DMS79 (cell line): ENCODE data around the gene TBX15.

Experiments
- DNase-seq: peaks from one replicate; lab custom pipeline; 2025; lab: John Stamatoyannopoulos, UW

Gene TBX15

GRCh38 chr1:118988186-118989005 lies at the start of gene TBX15:
Gene TBX15, minus strand, starts transcription at chr1:118988343. Its CDS starts 548 bp downstream, at chr1:118987795.
- no peak for DNase-seq

DNA sequence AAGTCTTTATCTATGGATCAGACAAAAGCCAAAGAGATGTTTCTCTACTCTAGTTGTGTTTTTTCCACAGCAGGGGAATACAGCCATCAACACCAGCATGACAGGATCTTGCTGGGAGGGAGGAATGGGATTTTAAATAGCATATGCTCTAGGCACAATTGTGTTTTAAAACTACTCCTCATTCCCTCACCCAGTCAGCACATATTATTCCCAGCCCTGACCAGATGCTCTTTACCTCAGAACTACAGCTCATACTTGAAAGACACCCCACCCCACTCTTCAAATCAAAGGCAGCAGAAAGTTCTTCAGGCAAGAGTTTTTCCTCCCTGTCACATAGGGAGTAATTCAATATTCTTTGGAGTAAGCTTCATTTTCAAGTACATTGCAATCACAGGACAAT lies 46.2 kb upstream of the TBX15 start:
- DNase-seq, result no peak

GRCh38 chr1:119032986-119033385 lies 44.8 kb upstream of the TBX15 start:
- DNase-seq, result no peak

GRCh38 chr1:119027759-119028158 lies 39.6 kb upstream of the TBX15 start:
- no peak for DNase-seq

DNA sequence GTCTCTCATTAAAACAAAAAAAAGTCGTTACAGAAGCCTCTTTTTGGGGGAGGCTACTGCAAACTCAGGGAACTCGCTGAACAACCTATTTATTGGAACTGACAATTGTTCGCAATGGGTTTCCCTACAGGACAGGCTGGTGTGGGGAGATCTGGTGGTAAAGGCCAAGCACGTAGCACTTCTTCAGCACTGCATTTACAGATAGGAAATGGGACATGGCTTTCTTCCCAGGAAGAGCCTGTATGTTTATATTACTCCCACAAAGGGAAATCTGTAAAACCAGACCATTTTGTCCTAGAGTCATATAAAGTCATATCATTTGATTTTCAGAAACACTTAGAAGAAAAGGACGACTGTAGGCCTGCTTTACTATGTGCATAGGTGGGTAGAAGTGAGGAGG lies 38.8 kb upstream of the TBX15 start:
- no peak for DNase-seq

- DNase-seq, result no peak
These were observed 27.4 kb upstream of the TBX15 start for GRCh38 chr1:119015547-119015946.

DNA sequence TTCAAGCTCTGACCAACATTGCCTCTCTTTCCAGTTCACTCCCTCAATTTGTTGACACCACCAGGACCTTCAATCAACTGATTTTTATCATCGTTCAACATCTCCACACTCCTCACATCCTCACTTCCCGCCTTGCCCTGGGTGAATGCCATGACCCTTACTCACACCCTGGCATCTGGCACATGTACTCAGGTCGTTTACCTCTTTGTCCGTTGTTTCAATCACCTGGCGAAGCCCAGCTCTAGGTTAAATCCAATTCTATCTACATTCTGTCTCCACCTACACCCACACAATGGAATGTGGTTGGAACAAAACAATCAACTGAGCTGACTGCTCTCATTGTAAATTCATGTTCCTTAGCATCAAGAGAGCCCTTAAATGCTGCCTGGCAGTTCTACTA lies 24.2 kb upstream of the TBX15 start:
- no peak for DNase-seq

GRCh38 chr1:119011706-119012105 lies 23.6 kb upstream of the TBX15 start:
- no peak for DNase-seq

DNA sequence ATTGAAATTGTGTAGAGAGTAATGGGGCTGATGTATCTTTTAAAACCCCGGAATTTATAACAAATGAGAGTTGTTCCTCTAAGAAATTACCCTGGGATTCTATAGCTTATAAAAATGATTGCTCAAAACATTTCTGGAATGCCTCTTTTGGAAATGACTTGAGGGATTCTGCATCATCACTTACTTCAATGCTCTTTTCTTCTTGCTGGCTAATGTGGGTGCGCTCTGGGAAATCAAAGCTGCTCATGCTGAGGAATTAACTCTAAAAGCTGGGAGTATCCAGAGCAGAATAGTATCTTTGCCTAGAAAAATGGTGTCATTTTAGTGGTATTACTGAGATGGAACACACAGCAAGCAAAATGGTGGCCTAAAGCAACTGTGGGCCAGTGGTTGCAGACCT lies 23.0 kb upstream of the TBX15 start:
- DNase-seq, result no peak

GRCh38 chr1:119010201-119010600 lies 22.1 kb upstream of the TBX15 start:
- DNase-seq, result no peak

DNA sequence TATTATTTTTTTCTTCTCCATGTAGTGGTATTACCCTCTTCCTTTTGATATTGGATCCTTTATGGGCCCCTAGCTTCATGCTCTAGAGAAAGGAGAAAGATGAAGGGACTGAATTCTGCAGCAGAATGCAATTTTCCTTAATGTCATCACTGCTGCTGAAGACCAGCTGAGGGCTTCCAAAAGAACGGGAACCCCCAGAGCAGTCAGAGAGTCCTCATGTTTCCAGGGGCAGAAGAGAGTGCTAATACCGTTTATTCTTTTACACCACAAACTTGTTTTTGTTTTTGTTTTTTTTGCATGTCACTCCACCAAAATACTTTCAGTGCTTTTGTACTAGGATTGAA lies 21.1 kb upstream of the TBX15 start:
- no peak for DNase-seq

DNA sequence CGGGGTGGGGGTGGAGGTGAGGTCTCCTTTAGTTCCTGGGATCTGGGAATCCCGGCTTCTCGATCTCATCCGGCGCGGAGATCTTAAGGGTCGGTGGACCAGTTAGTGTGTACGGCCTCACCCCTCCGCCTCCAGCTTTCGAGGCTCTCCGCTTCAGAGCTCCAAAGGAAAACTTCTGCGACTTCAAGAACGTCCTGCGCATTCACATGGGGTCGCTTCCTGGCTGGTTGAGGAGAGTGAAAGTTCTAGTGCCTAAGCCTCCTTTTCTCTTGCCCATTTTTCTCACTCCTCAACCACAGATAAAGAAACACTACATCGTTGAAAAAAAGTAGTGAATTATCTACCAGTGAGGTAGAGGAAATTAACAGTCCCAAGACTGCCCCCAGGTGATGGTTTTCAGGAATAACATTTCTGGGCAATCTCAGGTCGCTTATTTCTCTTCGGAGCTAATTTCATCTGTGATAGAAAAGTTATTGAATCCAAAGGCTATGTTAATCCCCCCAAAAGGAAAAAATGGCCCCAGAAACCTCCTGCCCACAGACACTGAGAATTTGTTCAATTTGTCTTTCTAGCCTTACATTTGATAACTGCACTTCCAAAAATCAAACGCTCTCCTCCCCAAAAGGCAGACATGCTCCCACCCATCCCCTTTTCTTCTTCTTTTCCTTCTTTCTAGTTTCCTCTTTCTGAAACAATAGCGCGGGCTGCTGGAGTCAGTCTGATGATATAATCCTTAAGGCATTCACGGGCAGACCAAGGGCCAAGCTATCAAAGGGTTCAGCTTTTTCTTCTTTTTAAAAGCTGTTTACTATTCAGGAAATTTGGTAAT lies 20.6 kb upstream of the TBX15 start:
- DNase-seq, result no peak

DNA sequence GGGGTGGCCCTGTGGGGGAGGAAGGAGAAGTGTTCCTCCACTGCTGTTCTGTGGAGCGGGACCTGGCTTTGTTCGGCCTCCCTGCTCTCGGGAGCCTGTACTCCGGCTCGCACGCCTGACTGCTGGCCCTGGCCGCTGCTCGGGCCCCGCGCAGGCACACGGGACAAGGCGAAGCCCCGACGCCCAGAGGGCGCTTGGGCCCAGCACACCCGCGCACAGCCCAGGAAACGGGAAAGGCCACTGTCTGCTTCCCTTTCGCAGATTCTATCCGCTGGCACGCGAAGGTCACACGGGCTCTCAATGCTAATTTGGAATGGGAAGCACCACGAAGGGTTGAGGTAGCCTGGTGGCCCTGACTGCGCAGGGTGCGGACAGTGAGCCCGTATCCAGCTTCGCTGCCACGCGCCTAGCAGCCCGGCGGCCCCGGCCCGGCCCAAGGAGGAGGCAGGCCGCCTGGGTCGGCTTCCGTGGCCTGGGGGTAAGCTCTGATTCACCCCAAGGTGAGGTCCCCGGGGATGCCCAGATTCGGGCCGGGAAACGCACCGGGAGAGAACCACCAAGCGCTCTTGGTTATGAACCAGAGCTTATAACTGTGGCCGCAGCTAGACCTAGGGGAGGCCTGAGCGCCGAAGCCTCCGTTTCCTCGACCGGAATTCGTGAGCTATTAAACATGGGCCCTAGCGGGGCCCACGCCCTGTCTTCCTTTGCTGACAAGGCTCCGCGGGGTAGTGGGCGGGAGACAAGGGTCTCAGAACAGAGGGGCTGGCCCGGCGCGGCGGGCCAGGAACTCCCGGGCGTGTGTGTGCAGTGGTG lies 19.7 kb upstream of the TBX15 start:
- DNase-seq, result no peak

- DNase-seq, result no peak
These were observed 19.2 kb upstream of the TBX15 start for GRCh38 chr1:119007339-119007669.

- DNase-seq, result no peak
These were observed 18.5 kb upstream of the TBX15 start for GRCh38 chr1:119006406-119007279.

DNA sequence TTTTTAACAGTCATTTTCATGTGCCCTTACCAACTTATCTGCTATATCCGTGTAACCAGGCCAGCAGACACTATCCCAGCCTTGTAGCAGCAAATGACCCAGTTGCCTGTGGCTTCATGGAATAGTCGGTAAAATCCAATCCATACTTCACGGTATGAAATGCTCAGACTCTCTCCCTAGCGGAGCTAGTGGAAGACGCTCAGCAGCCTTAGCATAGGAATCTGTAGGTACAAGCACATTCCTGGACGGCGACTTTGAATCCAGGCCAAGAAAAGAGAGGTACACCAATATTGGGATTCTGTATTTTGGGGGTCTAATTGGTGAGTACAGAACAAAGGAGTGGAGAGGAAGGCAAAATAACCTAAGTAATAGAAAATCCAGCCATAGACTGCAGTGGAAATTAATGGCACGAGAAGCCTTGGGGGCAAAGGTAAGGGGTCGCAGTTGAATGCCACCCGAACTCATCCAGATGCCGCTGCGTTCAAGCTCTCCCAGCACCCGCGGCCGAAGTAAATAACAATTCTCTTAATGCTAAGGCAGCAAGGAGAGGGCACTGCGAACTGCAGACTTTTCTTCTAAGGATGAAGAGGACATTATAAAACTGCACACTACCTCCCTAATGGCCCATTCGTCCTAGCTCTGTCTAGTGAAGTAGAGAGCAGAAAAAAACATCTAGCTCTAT lies 17.7 kb upstream of the TBX15 start:
- no peak for DNase-seq

DNA sequence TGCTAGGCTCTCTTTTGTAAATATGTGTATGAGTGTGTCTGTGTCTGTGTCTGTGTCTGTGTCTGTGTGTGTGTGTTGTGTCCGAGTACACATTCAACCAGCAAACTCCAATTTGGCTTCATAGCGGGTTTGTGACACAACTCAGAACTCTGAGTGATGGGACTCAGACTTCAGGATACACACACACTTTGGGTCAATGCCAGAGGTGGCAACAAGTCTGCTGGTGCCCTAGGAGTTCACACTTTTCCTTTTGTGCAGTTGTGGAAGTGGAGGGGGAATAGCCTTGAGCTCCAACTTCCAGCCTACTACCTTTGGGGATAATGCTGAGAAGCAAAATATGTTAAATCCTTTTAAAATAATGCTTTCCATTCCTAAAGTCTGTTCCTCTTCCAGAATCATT lies 16.6 kb upstream of the TBX15 start:
- no peak for DNase-seq

DNA sequence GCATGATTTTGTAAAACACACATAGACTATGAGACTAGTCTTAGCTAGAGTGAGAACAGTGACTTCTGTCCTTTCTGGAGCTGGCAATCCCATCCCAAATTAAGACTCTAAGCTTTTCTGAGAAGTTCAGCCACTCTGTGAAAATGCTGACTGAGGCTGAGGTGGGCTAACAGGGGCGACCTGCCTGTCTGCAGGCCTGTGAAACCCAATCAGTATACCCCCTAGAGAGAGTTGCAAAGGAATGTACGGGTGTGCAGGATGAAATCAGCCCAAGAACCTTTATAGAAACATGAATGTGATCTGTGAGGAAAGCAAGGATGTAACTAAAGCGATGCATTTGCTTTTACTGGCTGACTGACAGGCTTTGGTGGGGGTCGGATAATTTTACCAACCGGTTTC lies 16.0 kb upstream of the TBX15 start:
- no peak for DNase-seq

GRCh38 chr1:119003413-119004128 lies 15.4 kb upstream of the TBX15 start:
- DNase-seq, result no peak

DNA sequence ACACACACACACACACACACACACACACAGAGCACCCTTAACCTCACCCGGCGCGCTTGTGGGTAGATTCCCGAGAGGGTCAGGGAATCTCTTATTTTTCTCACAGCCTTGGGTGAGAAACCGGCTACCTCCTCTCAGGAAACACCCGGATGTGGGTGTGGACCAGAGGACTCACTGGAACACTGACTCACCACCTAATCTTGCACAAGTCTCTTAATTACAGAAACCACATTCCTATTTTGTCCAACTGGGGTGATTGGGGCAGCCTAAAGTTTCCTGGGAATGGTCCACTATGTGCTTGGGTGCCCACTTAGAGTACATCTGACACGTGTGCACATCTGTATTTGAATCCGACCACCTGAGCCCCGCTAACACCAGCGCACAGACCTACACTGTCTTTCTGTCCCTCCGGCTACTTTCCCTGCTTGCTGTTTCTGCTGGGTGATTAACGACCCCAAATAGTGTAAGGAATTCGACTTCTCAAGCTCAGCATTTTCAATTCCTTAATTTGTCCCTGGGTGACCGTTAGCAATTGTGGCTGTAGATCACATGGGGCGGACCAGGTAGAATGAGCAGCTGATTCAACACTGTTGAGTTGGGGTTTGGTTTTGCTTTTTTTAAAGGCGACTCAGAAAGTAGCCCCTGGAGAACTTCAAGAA lies 14.0 kb upstream of the TBX15 start:
- DNase-seq, result no peak
